NCI-H526 (cell line): ENCODE measurements around the gene OR7C2.

Experiments used
- DNase-seq, 2 experiments: peaks; one replicate each; lab custom pipeline; 2025; lab: John Stamatoyannopoulos, UW

Gene OR7C2

GRCh38 chr19:14979476-14980255, 38.4 kb downstream of the OR7C2 start, which contains the start of gene SLC1A6:
SLC1A6 (minus strand) TSS chr19:14979864; CDS start chr19:14972910, 6,954 bp downstream.
- peak in 1 of 2 experiments; percentile 74 for DNase-seq

GRCh38 chr19:14985133-14985532, 43.8 kb downstream of the OR7C2 start:
- DNase-seq = no peak
